Activated CD8-positive, alpha-beta memory T cell treated with anti-CD3 and anti-CD28 coated beads, Interleukin-2, amount 50 U/mL, for 48 hours (primary cell): ENCODE data around the gene PPP1R1C.

Experiments
- DNase-seq: peaks from one replicate; pipeline ENCODE4 v3.0.0-alpha.2; 2020

Gene PPP1R1C

GRCh38 chr2:181972431-181973170 is 13.1 kb upstream of the PPP1R1C start:
- DNase-seq, result no peak

DNA sequence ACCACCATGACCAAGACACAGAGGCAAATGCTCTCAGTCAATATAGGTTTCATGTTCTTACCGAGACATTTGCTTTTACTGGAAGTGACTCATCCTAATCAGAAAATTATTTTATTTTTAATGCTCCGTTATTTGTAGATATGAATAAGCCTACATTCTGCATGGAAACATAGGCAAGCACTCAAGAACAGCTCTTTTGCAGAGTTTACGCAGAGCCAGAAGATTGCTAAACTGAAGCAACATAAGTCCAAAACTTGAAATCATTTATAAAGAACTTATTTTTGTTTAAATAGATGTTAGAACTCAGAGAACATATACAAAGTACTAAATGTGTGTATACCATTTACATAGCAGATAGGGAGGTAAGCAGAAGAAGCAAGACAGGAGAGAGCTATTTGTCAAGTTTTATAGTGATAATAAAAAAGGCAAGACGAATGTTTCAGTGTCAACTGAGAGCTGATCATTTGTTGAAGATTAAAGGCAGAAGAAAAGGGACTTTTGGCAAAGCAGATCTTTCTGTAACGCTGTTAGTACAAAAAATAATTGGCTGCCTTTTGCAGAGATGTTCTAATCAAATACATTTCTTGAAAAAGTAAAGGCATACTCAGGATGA is 12.4 kb upstream of the PPP1R1C start:
- no peak for DNase-seq

DNA sequence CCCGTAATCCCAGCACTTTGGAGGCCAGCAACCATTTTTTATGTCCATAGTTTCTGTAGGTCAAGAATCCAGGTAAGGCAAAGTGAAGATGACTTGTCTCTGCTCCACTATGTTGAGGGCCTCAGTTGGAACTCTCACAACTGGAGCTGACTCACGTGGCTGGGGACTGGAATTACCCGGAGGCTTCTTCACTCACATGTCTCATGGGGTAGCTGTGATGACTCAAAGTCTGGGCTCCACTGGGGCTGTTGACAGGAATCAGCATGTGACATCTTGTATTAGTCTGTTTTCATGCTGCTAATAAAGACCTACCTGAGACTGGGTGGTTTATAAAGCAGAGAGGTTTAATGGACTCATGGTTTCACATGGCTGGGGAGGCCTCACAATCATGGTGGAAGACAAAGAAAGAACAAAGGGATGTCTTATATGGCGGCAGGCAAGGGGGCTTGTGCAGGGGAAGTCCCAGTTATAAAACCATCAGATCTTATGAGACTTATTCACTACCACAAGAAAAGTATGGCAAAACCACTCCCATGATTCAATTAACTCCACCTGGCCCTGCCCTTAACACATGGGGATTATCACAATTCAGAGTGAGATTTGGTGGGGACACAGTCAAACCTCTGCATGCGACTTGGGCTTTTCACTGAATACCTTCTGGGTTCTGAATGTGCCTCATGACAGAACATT is 7.8 kb upstream of the PPP1R1C start:
- DNase-seq, result peak; percentile 55

- DNase-seq, result peak; percentile 46
These were observed 7.1 kb upstream of the PPP1R1C start for GRCh38 chr2:181978351-181979150.

DNA sequence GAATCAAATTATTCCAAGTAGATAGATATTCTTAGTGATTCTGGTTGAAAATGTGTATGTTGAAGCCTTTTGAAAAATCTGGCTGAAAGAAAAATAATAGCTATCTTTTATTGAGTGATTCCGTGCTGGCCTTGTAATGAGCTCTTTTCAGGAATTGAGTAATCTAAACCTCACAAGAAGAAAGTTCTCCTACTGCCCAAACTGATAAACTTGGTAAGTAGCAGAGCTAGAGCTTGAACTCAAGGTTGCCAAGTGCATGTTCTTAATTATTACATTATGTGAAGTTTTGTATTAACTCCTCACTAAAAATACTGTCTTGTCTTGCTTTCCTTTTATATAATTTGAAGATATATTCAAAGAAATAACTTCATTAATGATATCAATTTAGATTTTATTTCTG is 1.6 kb upstream of the PPP1R1C start:
- DNase-seq, result no peak

DNA sequence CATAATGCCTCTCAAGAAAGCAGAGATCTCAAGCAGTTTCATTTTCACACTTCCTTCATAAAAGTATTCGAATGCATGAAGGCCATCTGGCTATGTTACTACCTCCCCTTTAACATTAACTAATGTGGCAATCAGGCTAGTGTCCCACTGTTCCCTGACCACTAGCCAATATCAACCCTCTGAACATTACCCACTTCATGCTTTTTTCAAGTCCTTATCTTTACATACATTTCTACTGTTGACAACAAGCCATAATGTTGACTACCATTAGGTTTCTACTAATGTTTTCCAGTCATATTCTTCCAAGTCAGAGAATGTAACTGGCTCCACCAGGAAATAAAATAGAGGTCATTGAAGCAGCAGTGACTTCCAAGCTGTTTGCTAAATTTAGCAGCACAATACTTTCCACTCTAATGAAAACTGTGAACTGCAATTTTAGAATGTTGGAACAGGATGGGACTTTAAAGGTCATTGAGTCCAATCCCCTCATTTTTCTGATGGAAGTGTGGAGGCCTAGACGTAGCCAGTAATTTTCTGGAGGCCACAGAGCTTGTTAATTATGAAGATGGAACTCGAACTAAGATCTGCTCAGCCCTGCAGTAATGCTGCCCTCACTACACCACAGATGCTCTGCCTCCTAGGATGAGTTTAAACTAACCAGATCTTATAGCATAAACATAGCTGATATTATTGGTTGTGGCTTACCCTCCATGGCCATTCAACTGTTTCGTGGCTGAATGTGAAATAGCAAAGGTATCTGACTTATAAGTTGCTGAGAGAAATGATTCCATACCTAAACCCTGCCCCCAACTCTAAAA is 630 bp upstream of the PPP1R1C start:
- no peak for DNase-seq

DNA sequence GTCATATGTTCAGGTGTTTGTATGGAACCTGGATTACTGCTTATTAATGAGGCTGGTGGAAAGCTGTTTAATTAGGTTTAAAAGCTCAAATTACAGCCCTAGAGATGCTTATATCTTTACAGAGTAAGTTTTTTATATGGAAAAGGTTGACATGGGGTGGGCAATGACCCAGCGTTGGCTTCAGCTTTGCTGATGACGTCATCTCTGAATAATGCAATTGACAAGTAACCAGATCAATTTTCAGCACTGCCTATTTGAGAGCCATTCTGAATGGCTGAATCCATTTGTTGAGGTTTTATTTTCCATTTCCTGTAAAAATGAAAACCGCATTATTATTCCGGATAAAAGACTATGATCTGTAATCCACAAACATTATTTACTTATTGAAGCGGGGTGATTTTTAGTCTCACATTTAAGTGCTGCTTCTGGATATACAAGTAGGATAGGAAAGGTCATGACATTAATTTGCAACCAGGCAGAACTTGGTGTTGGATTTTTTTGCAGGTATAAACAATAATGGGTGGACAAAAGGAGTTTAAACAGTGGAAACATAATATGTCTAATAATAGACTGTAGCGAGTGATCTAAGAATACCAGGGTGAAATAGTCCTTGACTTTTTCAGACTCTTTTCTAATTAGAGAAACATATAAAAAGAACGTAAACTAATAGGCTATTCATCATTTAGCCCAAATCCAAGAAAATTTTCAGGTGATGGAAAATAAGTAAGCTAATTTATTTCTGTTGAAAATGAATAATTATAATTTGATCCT is 2.7 kb downstream of the PPP1R1C start:
- no peak for DNase-seq

DNA sequence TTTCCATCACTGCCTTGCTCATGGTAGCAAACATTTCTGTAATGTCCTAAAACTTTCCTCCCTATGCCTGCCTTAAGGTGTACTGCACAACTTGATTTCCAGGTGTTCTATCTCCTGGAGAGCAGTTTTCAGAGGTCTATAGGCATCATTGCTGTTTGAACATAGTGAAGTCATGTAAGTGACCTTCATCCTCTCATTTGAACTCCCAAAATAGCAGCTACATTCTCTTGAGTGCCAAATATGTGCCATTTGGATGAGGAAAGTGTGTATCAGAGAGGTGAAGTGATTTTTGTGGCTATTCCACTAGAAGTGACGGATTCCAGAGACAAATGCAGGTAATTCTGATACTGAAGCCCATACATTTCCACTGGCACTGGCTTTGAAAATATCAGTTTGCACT is 3.4 kb downstream of the PPP1R1C start:
- no peak for DNase-seq

GRCh38 chr2:181991171-181991885 is 5.7 kb downstream of the PPP1R1C start:
- no peak for DNase-seq

DNA sequence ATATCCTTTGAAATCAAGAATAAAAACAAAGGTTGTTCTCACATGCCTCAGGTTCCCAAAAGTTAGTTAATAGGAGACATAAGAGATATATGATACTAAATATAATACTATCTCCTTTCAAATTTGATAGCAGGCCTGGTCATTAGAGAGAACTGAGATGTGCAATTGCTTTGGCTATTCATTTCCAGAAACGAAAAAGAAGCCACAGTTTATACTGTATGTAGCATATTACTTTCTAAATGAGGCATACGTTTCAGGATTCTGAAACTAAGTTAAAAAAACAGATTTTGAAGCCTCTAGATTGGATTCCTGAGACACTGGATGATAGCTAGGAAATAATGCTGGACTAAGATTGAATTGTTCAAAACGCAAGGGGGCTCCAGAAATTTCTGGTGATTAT is 7.1 kb downstream of the PPP1R1C start:
- DNase-seq, result no peak

DNA sequence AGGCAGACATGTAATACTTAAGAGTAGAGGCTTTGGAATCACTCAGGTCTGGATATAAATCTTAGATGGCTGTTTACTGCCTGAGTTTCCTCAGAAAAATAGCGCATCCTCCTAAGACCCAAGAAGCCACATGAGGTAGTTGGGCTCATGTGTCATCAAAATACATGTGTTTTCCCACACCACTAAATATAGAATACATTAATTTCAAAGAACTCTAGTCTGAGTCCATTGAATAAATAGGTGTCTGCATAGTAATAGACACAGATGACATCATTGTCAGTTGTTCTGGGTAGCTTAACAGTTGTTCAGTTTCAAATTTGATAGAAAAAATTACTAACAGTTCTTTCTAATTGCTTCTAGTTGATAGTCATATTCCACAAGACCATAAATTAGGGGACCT is 9.6 kb downstream of the PPP1R1C start:
- DNase-seq, result no peak

- no peak for DNase-seq
These were observed 12.6 kb downstream of the PPP1R1C start for GRCh38 chr2:181998041-181998835.

- no peak for DNase-seq
These were observed 13.4 kb downstream of the PPP1R1C start for GRCh38 chr2:181998891-181999654.

- DNase-seq, result no peak
These were observed 14.3 kb downstream of the PPP1R1C start for GRCh38 chr2:181999911-182000310.

DNA sequence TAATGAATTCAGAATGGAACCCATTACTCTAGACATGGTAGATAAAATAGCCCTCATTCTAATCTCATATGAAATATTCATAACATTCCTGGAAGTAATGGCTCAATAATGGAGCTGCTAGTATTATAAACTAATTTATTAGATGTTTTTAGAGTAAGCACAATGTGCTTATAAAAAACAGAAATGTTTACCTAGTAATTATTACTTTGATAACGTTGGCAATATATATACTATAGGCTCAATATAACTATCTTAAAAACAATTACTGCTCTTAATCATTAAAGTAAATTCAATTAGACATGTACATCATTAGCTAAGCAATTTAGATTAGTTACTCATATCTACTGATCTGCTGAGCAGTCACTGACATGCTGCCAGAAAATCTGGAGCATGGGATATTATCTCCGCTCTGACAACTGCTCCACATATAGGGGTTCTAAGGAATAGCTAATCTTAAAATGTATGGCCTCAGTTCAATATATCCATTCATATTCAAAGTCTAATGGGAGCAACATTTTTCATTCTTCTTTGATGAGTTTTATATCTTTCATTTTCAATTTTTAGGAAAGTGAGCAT is 19.4 kb downstream of the PPP1R1C start:
- no peak for DNase-seq

DNA sequence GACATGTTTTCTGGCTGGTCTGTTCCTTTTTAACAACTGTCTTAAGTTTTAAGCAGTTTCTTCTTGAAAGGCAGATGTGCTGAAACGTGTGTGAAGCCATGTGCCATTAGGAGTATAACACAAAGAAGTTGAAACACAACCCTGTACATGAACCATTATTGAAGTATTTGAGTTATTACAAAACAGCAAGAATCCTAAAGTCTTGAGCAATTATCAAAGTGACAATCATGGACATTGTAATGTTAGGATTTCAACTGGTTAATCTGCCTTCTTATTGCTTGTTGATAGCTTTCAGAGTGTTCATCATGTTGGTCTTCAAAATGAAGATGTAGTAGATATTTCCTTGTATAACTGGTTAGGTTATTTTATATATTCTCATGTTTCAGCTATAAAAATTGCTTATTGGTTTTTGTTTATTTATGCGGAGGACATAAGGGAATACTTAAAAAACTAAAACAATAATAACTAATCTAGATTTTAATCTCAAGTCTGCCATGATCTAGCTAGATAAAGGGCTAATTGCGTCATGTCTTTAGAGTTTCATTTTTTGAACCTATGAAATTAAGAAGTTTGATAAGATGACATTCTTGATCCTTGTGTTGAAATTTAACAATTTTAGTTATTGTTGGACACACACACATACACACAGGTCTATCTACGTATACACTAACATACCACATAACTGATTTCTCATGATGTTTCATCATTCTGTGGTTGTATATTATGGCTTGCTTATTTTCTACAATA is 21.1 kb downstream of the PPP1R1C start:
- no peak for DNase-seq

DNA sequence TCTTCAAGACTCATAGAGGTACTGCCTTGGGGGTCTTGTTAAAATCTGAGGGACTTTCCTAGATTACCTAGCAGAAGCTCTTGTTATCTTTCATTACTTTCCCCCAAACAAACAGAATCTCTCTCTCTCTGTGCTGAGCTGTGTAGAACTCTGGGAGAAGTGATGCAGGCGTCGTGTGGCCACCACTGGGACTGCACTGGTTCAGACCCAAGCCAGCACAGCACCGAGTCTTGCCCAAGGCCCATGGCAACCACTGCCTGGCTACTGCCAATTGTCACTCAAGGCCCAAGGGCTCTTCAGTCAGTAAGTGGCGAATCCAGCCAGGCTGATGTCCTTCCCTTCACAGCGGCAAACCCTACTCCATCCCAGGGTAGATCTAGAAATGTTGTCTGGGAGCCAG is 28.6 kb downstream of the PPP1R1C start:
- no peak for DNase-seq
